ENCODE data around the gene EIF4H.

GRCh38 chr7:74246497-74246896 is 72.3 kb downstream of the EIF4H start:
- TF ChIP-seq CTCF (IDR thresholded peaks at IDR 0.05): no peak
- TF ChIP-seq POLR2A (IDR thresholded peaks at IDR 0.05): no peak
